Measurements from ENCODE around the gene TMEM125.

The TMEM125 gene

GRCh38 chr1:43282220-43283195, 12.7 kb downstream of the TMEM125 start:
- Histone ChIP-seq H3K9me3 (ENCODE audit: low read depth, low read length) (no peaks in the 10 kb centered on the region), H3K36me3 (ENCODE audit: insufficient read depth, low read length) (no peaks in the 10 kb centered on the region), H3K27ac (no peak overlapping the region), H3K4me3 (no peak overlapping the region), H3K9ac (ENCODE audit: insufficient read length) (no peak overlapping the region)
- TF ChIP-seq FOXP2 (optimal IDR thresholded peaks at IDR 0.05; ENCODE audit: control extremely low read depth, extremely low read length, insufficient read depth) (no peak), POLR2AphosphoS5 (IDR thresholded peaks at IDR 0.05; ENCODE audit: borderline replicate concordance, low read depth, low read length) (no peak), EZH2 (IDR thresholded peaks at IDR 0.05) (no peak)
- DNase-seq (ENCODE audit: low read depth, low spot score) = no peak

DNA sequence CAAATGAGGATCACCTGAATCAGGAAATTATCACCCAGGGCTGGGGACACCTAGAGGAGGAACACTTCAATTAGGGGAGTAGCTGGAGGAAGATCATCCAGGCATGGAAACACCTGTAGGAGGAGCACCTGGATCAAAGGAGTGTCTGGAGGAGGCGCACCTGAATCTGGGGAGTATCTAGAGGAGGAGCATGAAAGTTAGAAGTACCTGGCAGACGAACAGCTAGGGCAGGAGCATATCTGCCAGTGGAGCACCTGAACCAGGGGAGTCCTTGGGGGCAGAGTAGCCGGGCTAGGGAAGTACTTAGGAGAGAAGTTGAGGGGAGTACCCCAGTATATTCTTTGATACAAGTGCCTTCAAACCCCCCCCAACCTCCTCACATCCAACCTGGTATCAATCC, 14.3 kb downstream of the TMEM125 start:
- Histone ChIP-seq H3K9me3 (ENCODE audit: low read depth, low read length) (no peaks in the 10 kb centered on the region), H3K4me3 (no peak overlapping the region), H3K36me3 (ENCODE audit: insufficient read depth, low read length) (no peaks in the 10 kb centered on the region), H3K9ac (ENCODE audit: insufficient read length) (no peak overlapping the region), H3K27ac (no peak overlapping the region)
- TF ChIP-seq POLR2AphosphoS5 (IDR thresholded peaks at IDR 0.05; ENCODE audit: borderline replicate concordance, low read depth, low read length) (no peak), EZH2 (IDR thresholded peaks at IDR 0.05) (no peak), FOXP2 (optimal IDR thresholded peaks at IDR 0.05; ENCODE audit: control extremely low read depth, extremely low read length, insufficient read depth) (no peak)
- no peak for DNase-seq (ENCODE audit: low read depth, low spot score)

DNA sequence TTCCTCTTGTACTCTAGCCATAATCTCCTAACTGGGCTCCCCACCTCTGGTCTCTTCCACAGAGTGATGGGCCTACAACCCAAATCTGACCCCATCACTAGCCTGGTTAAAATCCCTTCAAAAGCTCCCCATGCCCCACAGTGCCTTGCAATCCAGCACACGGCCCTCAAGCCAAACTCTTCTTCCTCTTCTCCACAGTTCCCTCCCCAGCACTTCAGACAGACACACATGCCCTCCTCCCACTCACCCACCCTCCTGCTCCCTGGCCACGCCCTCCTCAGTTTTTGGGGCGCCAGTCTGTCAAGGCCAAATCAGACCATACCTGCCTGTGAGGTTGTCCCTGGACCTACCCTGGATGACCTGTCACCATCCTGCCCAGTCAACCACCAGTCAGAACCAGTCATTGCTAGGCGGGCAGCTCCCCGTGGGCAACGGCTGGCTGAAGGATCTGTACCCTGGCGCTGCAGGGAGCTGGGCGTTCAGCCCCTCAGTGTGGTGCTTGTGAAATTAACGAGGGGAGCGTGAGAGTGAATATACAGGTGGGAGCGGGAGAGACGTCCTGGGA, 14.8 kb downstream of the TMEM125 start:
- H3K36me3 ChIP-seq (ENCODE audit: insufficient read depth, low read length) = no peaks in the 10 kb centered on the region
- H3K4me3 ChIP-seq = no peak overlapping the region
- no peak for TF ChIP-seq POLR2AphosphoS5 (IDR thresholded peaks at IDR 0.05; ENCODE audit: borderline replicate concordance, low read depth, low read length)
- H3K27ac ChIP-seq = no peak overlapping the region
- DNase-seq (ENCODE audit: low read depth, low spot score) = no peak
- no peak overlapping the region for H3K9ac ChIP-seq (ENCODE audit: insufficient read length)
- H3K9me3 ChIP-seq (ENCODE audit: low read depth, low read length) = no peaks in the 10 kb centered on the region

GRCh38 chr1:43285269-43285990, 15.6 kb downstream of the TMEM125 start, which contains the start of gene C1orf210:
Gene C1orf210 (minus strand): TSS chr1:43285581. CDS start chr1:43283270, 2,311 bp downstream.
- Histone ChIP-seq H3K4me3 (no peak within 1 kb of the TSS), H3K9ac (ENCODE audit: insufficient read length) (no peak within 1 kb of the TSS), H3K27ac (no peak within 1 kb of the TSS), H3K9me3 (ENCODE audit: low read depth, low read length) (no peaks in the 10 kb centered on the region), H3K36me3 (ENCODE audit: insufficient read depth, low read length) (no peaks in the 10 kb centered on the region)
- TF ChIP-seq POLR2AphosphoS5 (IDR thresholded peaks at IDR 0.05; ENCODE audit: borderline replicate concordance, low read depth, low read length) (no peak), EZH2 (IDR thresholded peaks at IDR 0.05) (no peak), FOXP2 (optimal IDR thresholded peaks at IDR 0.05; ENCODE audit: control extremely low read depth, extremely low read length, insufficient read depth) (no peak)
- no peak for DNase-seq (ENCODE audit: low read depth, low spot score)

- Histone ChIP-seq H3K9ac (ENCODE audit: insufficient read length) (no peak overlapping the region), H3K27ac (no peak overlapping the region), H3K9me3 (ENCODE audit: low read depth, low read length) (no peaks in the 10 kb centered on the region), H3K4me3 (no peak overlapping the region), H3K36me3 (ENCODE audit: insufficient read depth, low read length) (no peaks in the 10 kb centered on the region)
- TF ChIP-seq EZH2 (IDR thresholded peaks at IDR 0.05) = no peak
- DNase-seq (ENCODE audit: low read depth, low spot score) = no peak
These were observed 16.3 kb downstream of the TMEM125 start for GRCh38 chr1:43286115-43286514.

GRCh38 chr1:43286533-43286932, 16.8 kb downstream of the TMEM125 start:
- H3K4me3 ChIP-seq = no peak overlapping the region
- H3K27ac ChIP-seq = no peak overlapping the region
- DNase-seq (ENCODE audit: low read depth, low spot score) = no peak
- H3K36me3 ChIP-seq (ENCODE audit: insufficient read depth, low read length) = no peaks in the 10 kb centered on the region
- H3K9ac ChIP-seq (ENCODE audit: insufficient read length) = no peak overlapping the region
- H3K9me3 ChIP-seq (ENCODE audit: low read depth, low read length) = no peaks in the 10 kb centered on the region
- TF ChIP-seq FOXP2 (optimal IDR thresholded peaks at IDR 0.05; ENCODE audit: control extremely low read depth, extremely low read length, insufficient read depth) = no peak
- no peak for TF ChIP-seq EZH2 (IDR thresholded peaks at IDR 0.05)
- TF ChIP-seq POLR2AphosphoS5 (IDR thresholded peaks at IDR 0.05; ENCODE audit: borderline replicate concordance, low read depth, low read length) = no peak

- no peaks in the 10 kb centered on the region for H3K9me3 ChIP-seq (ENCODE audit: low read depth, low read length)
- no peak overlapping the region for H3K4me3 ChIP-seq
- no peak overlapping the region for H3K27ac ChIP-seq
- no peak overlapping the region for H3K9ac ChIP-seq (ENCODE audit: insufficient read length)
- H3K36me3 ChIP-seq (ENCODE audit: insufficient read depth, low read length) = no peaks in the 10 kb centered on the region
- TF ChIP-seq FOXP2 (optimal IDR thresholded peaks at IDR 0.05; ENCODE audit: control extremely low read depth, extremely low read length, insufficient read depth) = no peak
- TF ChIP-seq POLR2AphosphoS5 (IDR thresholded peaks at IDR 0.05; ENCODE audit: borderline replicate concordance, low read depth, low read length) = no peak
- no peak for TF ChIP-seq EZH2 (IDR thresholded peaks at IDR 0.05)
- no peak for DNase-seq (ENCODE audit: low read depth, low spot score)
These were observed 18.4 kb downstream of the TMEM125 start for GRCh38 chr1:43288058-43288784.

All from SK-N-MC (cell line).